Chondrocyte (in vitro differentiated cells): ENCODE results near the gene PCA3. TPM values are rescaled to one million over a fixed set of nuclear protein-coding genes. Genes with fewer than 3 reads are reported as not detected.

Experiments used
- DNase-seq: peaks from one replicate; pipeline ENCODE4 v3.0.0; 2021; ENCODE audit warnings: mixed read lengths, low spot score
- H3K27ac Mint-ChIP-seq: one replicate; pipeline ENCODE4 v1.8.0; 2021; ENCODE audit warnings: mild to moderate bottlenecking, moderate library complexity, mixed read lengths; ENCODE audit not compliant: unreplicated experiment
- H3K27me3 Mint-ChIP-seq: 2 replicates; pipeline ENCODE4 v1.8.0; 2021; ENCODE audit warnings: low read depth, mixed read lengths
- H3K36me3 Mint-ChIP-seq: 2 replicates; pipeline ENCODE4 v1.8.0; 2021; ENCODE audit warnings: low read depth, mixed read lengths
- H3K4me1 Mint-ChIP-seq: 2 replicates; pipeline ENCODE4 v1.8.0; 2021; ENCODE audit warnings: low read depth, mild to moderate bottlenecking, mixed read lengths
- H3K4me3 Mint-ChIP-seq: one replicate; pipeline ENCODE4 v1.8.0; 2021; ENCODE audit warnings: mild to moderate bottlenecking, moderate library complexity, mixed read lengths; ENCODE audit not compliant: unreplicated experiment
- H3K9me3 Mint-ChIP-seq: 2 replicates; pipeline ENCODE4 v1.8.0; 2021; ENCODE audit warnings: low read depth, mixed read lengths
- long read RNA-seq: library from polyadenylated mRNA; stranded (forward); transcript quantifications from one replicate; pipeline ENCODE4 v2.0.0, GENCODE V29; 2021
- total RNA-seq: library from RNA; stranded (reverse); gene quantifications from 3 replicates; pipeline ENCODE4 v1.2.1, GENCODE V29; 2021
- TF ChIP-seq, protein P1 (sequence below): fragments of 200-600 bp; sonication (generic); IDR thresholded peaks from 2 replicates; pipeline ENCODE4 v1.5.0; 2021; ENCODE audit warnings: antibody characterized with exemption, mild to moderate bottlenecking, moderate library complexity

The PCA3 gene
- not detected in 3 replicates for total RNA-seq
- long read RNA-seq, result 0 reads

DNA sequence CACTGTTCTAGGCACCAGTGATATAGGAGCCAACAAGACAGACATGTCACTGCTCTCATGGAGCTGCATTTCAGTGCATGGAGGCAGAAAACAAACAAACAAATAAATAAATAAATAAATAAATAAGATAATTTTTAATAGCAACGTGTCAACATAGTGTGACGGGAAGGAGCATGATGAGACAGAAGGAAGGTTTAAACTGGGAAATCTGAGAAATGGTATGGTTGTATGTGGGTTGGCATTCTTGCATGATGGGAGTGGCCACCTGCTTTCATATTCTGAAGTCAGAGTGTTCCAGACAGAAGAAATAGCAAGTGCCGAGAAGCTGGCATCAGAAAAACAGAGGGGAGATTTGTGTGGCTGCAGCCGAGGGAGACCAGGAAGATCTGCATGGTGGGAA is at the start of gene PCA3:
Gene PCA3 (plus strand): TSS at position 301 of the 400 bp plus-strand sequence.
- TF ChIP-seq, protein P1, sequence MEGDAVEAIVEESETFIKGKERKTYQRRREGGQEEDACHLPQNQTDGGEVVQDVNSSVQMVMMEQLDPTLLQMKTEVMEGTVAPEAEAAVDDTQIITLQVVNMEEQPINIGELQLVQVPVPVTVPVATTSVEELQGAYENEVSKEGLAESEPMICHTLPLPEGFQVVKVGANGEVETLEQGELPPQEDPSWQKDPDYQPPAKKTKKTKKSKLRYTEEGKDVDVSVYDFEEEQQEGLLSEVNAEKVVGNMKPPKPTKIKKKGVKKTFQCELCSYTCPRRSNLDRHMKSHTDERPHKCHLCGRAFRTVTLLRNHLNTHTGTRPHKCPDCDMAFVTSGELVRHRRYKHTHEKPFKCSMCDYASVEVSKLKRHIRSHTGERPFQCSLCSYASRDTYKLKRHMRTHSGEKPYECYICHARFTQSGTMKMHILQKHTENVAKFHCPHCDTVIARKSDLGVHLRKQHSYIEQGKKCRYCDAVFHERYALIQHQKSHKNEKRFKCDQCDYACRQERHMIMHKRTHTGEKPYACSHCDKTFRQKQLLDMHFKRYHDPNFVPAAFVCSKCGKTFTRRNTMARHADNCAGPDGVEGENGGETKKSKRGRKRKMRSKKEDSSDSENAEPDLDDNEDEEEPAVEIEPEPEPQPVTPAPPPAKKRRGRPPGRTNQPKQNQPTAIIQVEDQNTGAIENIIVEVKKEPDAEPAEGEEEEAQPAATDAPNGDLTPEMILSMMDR, result no peak
- H3K27ac Mint-ChIP-seq, result no peak within 1 kb of the TSS
- no peaks in the 10 kb centered on the region for H3K9me3 Mint-ChIP-seq
- H3K27me3 Mint-ChIP-seq, result peaks cover 16% of the 10 kb centered on the region
- no peak for DNase-seq
- H3K4me1 Mint-ChIP-seq, result no peaks in the 10 kb centered on the region
- peaks cover 2% of the 10 kb centered on the region for H3K36me3 Mint-ChIP-seq
- no peak within 1 kb of the TSS for H3K4me3 Mint-ChIP-seq

DNA sequence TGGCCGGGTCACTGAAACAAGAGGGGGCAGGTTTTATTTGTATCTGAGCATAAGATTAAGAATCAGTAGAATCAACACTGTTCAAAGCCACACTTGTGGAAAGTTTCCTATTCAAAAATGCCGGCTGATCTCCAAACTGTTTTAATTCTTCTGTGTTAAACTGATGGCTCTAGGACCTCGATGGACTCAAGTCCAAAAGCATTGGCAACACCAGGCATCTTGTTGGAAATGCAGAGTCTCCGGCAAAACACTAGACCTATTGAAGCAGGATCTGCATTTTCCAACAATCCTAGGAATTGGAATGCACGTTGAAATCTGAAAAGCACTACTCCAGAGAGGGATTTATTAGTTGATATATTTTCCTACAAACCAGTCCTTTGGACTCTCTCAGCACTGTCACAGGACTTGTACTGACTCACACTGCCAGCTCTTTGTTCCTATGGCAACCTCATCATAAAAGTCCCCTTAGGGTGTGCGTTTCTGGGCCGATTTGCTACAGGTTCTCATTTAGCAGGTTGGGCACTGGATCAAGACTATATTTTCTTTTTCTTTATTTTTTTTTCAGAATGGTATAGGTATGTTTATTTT is 48.1 kb upstream of the PCA3 start:
- H3K27me3 Mint-ChIP-seq, result peaks cover 16% of the 10 kb centered on the region
- no peak for DNase-seq
- H3K4me1 Mint-ChIP-seq, result no peaks in the 10 kb centered on the region
- H3K4me3 Mint-ChIP-seq, result no peak overlapping the region
- no peaks in the 10 kb centered on the region for H3K36me3 Mint-ChIP-seq
- TF ChIP-seq, protein P1, result no peak
- H3K9me3 Mint-ChIP-seq, result no peaks in the 10 kb centered on the region
- no peak overlapping the region for H3K27ac Mint-ChIP-seq

DNA sequence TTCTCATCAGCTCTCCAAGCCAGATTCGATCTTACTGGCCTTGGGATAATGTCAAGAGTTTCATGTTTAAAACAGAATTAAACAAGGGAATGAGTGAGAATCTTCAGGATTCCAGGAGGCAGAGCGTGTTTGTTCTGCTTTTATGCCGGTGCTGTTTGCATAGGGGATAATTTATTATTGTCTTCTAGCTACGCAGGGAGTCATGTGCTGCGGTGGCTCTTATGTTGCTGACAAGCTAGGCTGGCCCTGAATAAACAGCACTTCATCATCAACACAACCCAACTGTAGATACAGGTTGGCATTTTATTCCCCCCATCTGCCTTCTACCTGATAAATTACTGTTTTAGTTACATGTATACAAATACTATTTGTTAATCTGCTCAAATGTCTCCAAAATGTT is 47.1 kb upstream of the PCA3 start:
- Mint-ChIP-seq H3K4me1 (no peaks in the 10 kb centered on the region), H3K4me3 (no peak overlapping the region), H3K27ac (no peak overlapping the region), H3K27me3 (peaks cover 14% of the 10 kb centered on the region), H3K36me3 (no peaks in the 10 kb centered on the region), H3K9me3 (no peaks in the 10 kb centered on the region)
- TF ChIP-seq, protein P1, result no peak
- DNase-seq, result no peak

DNA sequence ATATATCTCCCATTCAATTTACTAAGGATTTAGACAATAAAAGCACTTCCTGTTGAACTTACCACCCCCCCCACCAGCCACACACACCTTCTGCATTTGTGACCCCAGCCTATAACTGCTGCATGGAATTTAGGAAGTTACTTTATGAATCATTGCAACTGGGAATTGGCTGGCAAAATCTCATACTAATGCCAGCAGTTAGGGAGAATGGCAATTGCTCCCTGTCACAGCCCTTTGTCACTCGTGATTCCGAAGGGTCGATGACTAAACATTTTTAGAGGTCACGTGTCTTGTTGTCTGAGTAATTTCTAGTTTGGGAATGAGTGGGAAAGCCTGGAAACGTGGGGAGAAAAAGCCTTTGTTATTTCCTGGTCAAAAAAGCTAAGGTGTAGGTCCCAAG is 46.6 kb upstream of the PCA3 start:
- H3K27ac Mint-ChIP-seq, result no peak overlapping the region
- H3K9me3 Mint-ChIP-seq, result no peaks in the 10 kb centered on the region
- no peak overlapping the region for H3K4me3 Mint-ChIP-seq
- no peaks in the 10 kb centered on the region for H3K4me1 Mint-ChIP-seq
- DNase-seq, result no peak
- peaks cover 14% of the 10 kb centered on the region for H3K27me3 Mint-ChIP-seq
- TF ChIP-seq, protein P1, result no peak
- no peaks in the 10 kb centered on the region for H3K36me3 Mint-ChIP-seq

DNA sequence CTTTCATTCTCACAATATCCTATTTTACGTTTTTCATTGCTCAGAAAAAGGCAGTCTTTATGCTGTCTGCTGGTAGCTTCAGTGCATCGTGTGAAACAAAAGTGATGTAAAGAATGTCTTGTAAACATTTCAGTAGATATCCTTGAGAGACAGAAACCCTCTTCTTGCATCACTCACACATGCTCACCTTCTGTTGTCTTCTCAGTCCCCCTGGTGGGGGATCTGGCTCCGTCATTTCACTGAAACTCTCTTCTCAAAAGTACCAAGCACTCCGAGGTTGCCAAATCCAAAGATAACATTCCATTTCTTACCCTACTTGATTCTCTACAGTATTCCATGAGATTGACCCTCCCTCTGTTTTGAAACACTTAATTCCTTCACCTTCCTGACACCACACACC is 46.1 kb upstream of the PCA3 start:
- Mint-ChIP-seq H3K27ac (no peak overlapping the region), H3K9me3 (no peaks in the 10 kb centered on the region), H3K27me3 (peaks cover 14% of the 10 kb centered on the region), H3K36me3 (no peaks in the 10 kb centered on the region), H3K4me1 (no peaks in the 10 kb centered on the region), H3K4me3 (no peak overlapping the region)
- DNase-seq, result no peak
- TF ChIP-seq, protein P1, result peak; percentile 9
